SU-DHL-6 (cell line): ENCODE data around the gene NAXE.

Experiments used
- H2AFZ ChIP-seq: fragments of 200-600 bp; sonication (generic); 2 replicates; pipeline ENCODE4 v1.6.1; 2014; ENCODE audit warnings: low read depth, mild to moderate bottlenecking, moderate library complexity, mixed read lengths, antibody characterized with exemption, low read length; ENCODE audit not compliant: severe bottlenecking
- H3F3A ChIP-seq: fragments of 200-600 bp; shearing (Covaris generic); 2 replicates; pipeline ENCODE4 v1.6.0; 2016; ENCODE audit warnings: antibody characterized with exemption, mild to moderate bottlenecking; ENCODE audit not compliant: insufficient read depth
- H3K27ac ChIP-seq: fragments of 200-600 bp; sonication (generic); 2 replicates; pipeline ENCODE4 v1.5.1; 2016; ENCODE audit warnings: low read depth, mild to moderate bottlenecking, low read length, moderate library complexity, mixed read lengths
- H3K27me3 ChIP-seq: fragments of 200-600 bp; sonication (generic), shearing (Covaris generic); 2 replicates; pipeline ENCODE4 v1.6.0; 2014; ENCODE audit warnings: mild to moderate bottlenecking, low read length
- H3K36me3 ChIP-seq: fragments of 200-600 bp; sonication (generic); 2 replicates; pipeline ENCODE4 v1.6.1; 2014; ENCODE audit warnings: mild to moderate bottlenecking, low read length, mixed read lengths
- H3K4me2 ChIP-seq: fragments of 300-600, 200-600 bp; shearing (Covaris generic), sonication (generic); 2 replicates; pipeline ENCODE4 v1.6.0; 2014; ENCODE audit warnings: low read length, low read depth, mild to moderate bottlenecking; ENCODE audit not compliant: poor library complexity, severe bottlenecking
- H3K4me3 ChIP-seq: fragments of 200-600 bp; sonication (generic); 2 replicates; pipeline ENCODE4 v1.5.1; 2014; ENCODE audit warnings: antibody characterized with exemption, low read length, mild to moderate bottlenecking, mixed read lengths; ENCODE audit not compliant: insufficient read depth, poor library complexity, severe bottlenecking
- H3K79me2 ChIP-seq: fragments of 200-600 bp; sonication (generic); 2 replicates; pipeline ENCODE4 v1.6.1; 2014; ENCODE audit warnings: mild to moderate bottlenecking, low read length, moderate library complexity; ENCODE audit not compliant: insufficient read depth
- H3K9ac ChIP-seq: fragments of 200-600 bp; sonication (generic); 2 replicates; pipeline ENCODE4 v1.7.0; 2014; ENCODE audit warnings: mild to moderate bottlenecking, low read length
- H3K9me2 ChIP-seq: fragments of 200-600 bp; sonication (generic); replicated peaks from 2 replicates; pipeline ENCODE4 v1.6.1; 2014; ENCODE audit warnings: low read length; ENCODE audit not compliant: insufficient read depth
- H3K9me3 ChIP-seq: fragments of 200-600 bp; sonication (generic); 2 replicates; pipeline ENCODE4 v1.6.1; 2014; ENCODE audit warnings: low read length, mixed read lengths; ENCODE audit not compliant: insufficient read depth
- H4K20me1 ChIP-seq: fragments of 200-600 bp; sonication (generic); 2 replicates; pipeline ENCODE4 v1.6.1; 2014; ENCODE audit warnings: low read depth, mild to moderate bottlenecking, antibody characterized with exemption, low read length, moderate library complexity, mixed read lengths
- EZH2phosphoT487 ChIP-seq: fragments of 200-600 bp; sonication (generic), shearing (Covaris generic); conservative IDR thresholded peaks from 2 replicates; pipeline ENCODE4 v1.6.1; 2018; ENCODE audit warnings: mild to moderate bottlenecking, antibody characterized with exemption, low read length, moderate library complexity, mixed read lengths
- TF ChIP-seq, protein P1 (sequence below): fragments of 200-600 bp; sonication (generic); IDR thresholded peaks from one replicate; pipeline ENCODE4 v1.5.1; 2017; ENCODE audit warnings: antibody characterized with exemption, mild to moderate bottlenecking, low read length, moderate library complexity; ENCODE audit not compliant: insufficient read depth, poor library complexity, severe bottlenecking

The NAXE gene

DNA sequence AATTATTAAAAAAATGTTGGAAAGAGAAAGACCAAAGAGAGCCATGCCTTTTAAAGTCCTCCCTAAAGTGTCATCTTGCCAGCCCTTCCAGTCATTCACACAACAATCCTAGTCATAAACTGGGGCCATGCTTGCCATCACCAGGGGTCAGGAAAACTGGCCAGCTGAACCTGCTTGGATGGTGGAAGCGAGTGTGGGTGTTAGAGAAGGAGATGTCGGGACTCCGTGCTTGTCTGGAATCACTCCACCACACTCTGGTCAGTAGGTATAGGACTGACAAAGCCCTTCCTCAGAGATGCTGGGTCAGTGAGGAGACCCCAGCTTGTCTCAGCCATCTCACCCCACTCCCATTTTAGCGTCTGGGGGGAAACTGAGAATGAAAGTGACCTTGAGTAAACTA lies 24.4 kb downstream of the NAXE start:
- no peak overlapping the region for H2AFZ ChIP-seq
- TF ChIP-seq, protein P1, sequence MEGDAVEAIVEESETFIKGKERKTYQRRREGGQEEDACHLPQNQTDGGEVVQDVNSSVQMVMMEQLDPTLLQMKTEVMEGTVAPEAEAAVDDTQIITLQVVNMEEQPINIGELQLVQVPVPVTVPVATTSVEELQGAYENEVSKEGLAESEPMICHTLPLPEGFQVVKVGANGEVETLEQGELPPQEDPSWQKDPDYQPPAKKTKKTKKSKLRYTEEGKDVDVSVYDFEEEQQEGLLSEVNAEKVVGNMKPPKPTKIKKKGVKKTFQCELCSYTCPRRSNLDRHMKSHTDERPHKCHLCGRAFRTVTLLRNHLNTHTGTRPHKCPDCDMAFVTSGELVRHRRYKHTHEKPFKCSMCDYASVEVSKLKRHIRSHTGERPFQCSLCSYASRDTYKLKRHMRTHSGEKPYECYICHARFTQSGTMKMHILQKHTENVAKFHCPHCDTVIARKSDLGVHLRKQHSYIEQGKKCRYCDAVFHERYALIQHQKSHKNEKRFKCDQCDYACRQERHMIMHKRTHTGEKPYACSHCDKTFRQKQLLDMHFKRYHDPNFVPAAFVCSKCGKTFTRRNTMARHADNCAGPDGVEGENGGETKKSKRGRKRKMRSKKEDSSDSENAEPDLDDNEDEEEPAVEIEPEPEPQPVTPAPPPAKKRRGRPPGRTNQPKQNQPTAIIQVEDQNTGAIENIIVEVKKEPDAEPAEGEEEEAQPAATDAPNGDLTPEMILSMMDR, result no peak
- no peak for TF ChIP-seq EZH2phosphoT487
- no peaks in the 10 kb centered on the region for H3F3A ChIP-seq
- no peaks in the 10 kb centered on the region for H3K79me2 ChIP-seq
- no peak overlapping the region for H3K9ac ChIP-seq
- no peaks in the 10 kb centered on the region for H3K9me3 ChIP-seq
- no peaks in the 10 kb centered on the region for H3K9me2 ChIP-seq
- H4K20me1 ChIP-seq, result no peaks in the 10 kb centered on the region
- H3K4me2 ChIP-seq, result no peak overlapping the region
- no peaks in the 10 kb centered on the region for H3K27me3 ChIP-seq
- H3K4me3 ChIP-seq, result no peak overlapping the region
- no peaks in the 10 kb centered on the region for H3K36me3 ChIP-seq
- H3K27ac ChIP-seq, result no peak overlapping the region

DNA sequence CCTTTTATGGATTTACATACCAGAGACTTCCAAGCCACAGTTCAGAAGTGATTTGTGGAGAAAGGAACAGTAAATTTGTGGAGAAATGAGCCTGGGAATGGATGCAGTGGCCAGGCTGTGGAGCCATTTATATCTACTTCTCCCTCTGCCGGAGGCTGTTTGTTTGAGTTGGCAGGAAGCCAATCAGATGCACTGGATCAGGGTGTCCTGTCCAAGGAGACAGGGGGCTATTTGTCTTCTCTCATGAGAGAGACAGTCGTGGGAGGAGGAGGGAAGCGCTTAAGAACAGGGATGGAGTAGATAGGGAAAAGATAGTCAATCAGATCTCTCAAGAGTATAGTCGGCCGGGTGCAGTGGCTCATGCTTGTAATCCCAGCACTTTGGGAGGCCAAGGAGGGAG lies 24.9 kb downstream of the NAXE start:
- Histone ChIP-seq H3K27me3 (no peaks in the 10 kb centered on the region), H2AFZ (no peak overlapping the region), H3K79me2 (no peaks in the 10 kb centered on the region), H3K36me3 (no peaks in the 10 kb centered on the region), H3K9me3 (no peaks in the 10 kb centered on the region), H3K9ac (no peak overlapping the region), H3F3A (no peaks in the 10 kb centered on the region), H3K27ac (no peak overlapping the region), H3K4me3 (no peak overlapping the region), H3K4me2 (no peak overlapping the region), H3K9me2 (no peaks in the 10 kb centered on the region), H4K20me1 (no peaks in the 10 kb centered on the region)
- TF ChIP-seq EZH2phosphoT487, result no peak
- TF ChIP-seq, protein P1, result no peak

DNA sequence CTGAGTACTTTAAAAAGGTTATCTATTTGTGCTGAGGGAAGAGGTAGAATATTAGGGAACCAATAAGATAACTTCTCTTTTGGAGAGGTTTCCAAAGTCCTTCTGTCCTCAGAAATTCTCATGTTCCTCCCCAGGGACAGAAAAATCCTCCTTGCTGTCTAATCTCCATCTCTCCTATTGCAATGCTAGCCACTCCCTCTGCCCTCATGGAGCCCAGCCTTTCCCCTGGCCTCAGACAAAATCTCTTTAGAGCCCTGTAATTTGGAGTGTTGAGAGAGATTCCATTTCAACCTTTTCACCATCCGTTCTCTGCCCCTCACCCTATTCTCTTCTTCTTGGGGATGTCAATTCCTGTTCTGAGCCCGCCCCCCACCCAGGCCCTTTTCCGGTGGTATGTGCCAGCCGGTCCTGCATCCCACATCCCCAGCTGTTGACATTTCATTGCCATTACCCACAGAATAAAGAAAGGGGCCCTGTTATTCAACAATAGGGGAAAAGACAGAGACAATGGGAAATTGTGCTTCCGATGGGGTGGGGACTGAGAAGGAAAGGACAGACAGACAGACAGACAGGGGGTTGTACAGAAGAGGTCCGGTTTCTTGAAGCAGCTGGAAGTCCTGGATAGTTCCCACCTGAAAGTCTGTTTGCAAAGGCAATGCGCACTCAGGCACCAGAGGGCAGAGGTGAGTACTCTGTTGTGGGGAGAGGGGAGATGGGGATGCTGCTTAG lies 27.4 kb downstream of the NAXE start, which contains the start of gene HAPLN2:
Gene HAPLN2 (plus strand): TSS at position 563 of the 729 bp plus-strand sequence. CDS start 4,076 bp downstream, outside the sequence.
- Histone ChIP-seq H3K79me2 (no peaks in the 10 kb centered on the region), H3K27me3 (no peaks in the 10 kb centered on the region), H3F3A (no peaks in the 10 kb centered on the region), H3K9me2 (no peaks in the 10 kb centered on the region), H3K36me3 (no peaks in the 10 kb centered on the region), H3K9ac (no peak within 1 kb of the TSS), H4K20me1 (no peaks in the 10 kb centered on the region), H3K4me2 (no peak within 1 kb of the TSS), H3K4me3 (no peak within 1 kb of the TSS), H3K9me3 (no peaks in the 10 kb centered on the region), H3K27ac (no peak within 1 kb of the TSS), H2AFZ (no peak within 1 kb of the TSS)
- TF ChIP-seq, protein P1, result peak; percentile 44
- TF ChIP-seq EZH2phosphoT487, result no peak
